Kasumi-1 (cell line): ENCODE measurements around the gene FAM186B.

Source experiments
- DNase-seq, 2 experiments: peaks; one replicate each; lab custom pipeline; 2025; lab: John Stamatoyannopoulos, UW

Gene FAM186B

DNA sequence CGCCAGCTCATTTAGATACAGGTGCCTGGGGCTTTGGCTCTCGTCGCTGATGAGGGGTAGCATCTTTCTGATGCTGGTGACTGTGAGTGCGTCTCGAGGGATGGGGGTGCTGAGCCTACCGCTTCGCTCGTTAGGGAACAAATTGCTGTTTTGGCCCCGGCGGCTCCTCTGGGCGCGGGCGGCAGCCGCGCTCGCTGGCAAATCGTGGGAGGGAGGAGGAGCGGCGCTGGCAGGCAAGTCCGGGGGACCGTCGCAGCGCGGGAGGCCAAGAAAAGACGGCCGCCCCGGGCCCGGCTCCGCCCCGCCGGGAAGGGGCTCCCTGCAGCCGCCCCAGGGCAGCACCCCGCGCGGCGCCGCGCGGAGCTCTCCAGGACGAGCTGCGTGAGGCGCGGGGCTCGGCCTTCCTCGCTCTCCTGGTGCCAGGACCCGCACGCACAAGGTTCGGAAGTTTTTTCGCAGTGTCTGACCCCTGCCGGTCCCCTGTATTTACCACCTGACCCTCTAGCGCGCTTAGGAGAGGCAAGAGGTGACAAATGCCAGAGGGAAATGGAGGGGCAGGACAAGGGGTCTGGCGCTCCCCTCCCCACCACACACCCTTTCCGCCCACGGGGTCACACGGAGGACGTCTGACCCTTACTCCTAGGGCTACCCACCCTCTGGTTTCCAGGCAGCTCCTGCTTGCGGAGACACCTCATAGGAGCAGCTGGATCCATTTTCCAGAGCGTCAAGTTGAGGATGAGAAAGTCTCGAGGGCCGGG lies 67.5 kb downstream of the FAM186B start:
- DNase-seq = peak in 1 of 2 experiments; percentile 16
